ENCODE measurements around the gene TNKS2. TPM values are rescaled to one million over a fixed set of nuclear protein-coding genes. Genes with fewer than 3 reads are reported as not detected.

Gene TNKS2
- total RNA-seq, 2 donors from 2014 or later: 38.5 to 43.2 TPM

GRCh38 chr10:91778485-91778884 lies 19.7 kb upstream of the TNKS2 start:
- H3K9me3 ChIP-seq: no peaks in the 10 kb centered on the region
- TF ChIP-seq, protein P1, sequence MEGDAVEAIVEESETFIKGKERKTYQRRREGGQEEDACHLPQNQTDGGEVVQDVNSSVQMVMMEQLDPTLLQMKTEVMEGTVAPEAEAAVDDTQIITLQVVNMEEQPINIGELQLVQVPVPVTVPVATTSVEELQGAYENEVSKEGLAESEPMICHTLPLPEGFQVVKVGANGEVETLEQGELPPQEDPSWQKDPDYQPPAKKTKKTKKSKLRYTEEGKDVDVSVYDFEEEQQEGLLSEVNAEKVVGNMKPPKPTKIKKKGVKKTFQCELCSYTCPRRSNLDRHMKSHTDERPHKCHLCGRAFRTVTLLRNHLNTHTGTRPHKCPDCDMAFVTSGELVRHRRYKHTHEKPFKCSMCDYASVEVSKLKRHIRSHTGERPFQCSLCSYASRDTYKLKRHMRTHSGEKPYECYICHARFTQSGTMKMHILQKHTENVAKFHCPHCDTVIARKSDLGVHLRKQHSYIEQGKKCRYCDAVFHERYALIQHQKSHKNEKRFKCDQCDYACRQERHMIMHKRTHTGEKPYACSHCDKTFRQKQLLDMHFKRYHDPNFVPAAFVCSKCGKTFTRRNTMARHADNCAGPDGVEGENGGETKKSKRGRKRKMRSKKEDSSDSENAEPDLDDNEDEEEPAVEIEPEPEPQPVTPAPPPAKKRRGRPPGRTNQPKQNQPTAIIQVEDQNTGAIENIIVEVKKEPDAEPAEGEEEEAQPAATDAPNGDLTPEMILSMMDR (IDR thresholded peaks at IDR 0.05): no peak
- TF ChIP-seq POLR2AphosphoS5 (IDR thresholded peaks at IDR 0.05) (no peak), POLR2A (IDR thresholded peaks at IDR 0.05) (no peak)
- H3K27ac ChIP-seq: no peak overlapping the region
- 97% methylated on average over 1 of the region's 1 CpG for WGBS
- intact Hi-C loops (cut with DNase I): no loop called here
- no peak for DNase-seq (ENCODE audit: low spot score)
- no peaks in the 10 kb centered on the region for H3K36me3 ChIP-seq
- no peaks in the 10 kb centered on the region for H3K4me1 ChIP-seq (replicated peaks)
- no peak overlapping the region for H3K4me3 ChIP-seq
- no peaks in the 10 kb centered on the region for H3K27me3 ChIP-seq (replicated peaks; ENCODE audit: insufficient read depth)

DNA sequence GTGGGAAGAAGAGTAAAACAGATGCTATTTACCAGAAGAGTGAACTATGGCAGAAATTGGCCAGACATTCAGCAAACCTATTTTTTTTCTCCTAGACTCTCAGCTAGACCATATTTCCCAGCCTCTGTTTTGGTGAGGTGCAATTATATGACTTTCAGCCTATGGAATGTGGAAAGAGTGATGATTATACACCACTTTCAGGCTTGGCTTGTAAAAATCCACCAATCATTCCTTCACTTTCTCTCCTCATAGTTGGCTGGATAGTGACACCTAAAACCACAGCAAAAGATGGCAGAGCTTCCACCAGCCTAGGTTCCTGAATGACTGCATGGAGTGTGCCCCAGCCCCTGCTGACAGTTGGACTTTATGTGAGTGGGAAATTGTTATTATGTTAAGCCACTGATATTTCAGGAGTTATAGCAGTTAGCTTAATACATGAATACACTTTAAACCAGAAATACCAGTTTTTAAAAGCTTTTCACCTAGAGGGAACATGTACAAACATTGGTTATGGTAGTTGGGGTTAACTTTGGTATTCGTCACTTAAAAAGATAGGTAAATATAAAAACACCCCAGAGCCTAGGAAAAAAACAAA lies 19.1 kb upstream of the TNKS2 start:
- Histone ChIP-seq H3K27ac (no peak overlapping the region), H3K27me3 (replicated peaks; ENCODE audit: insufficient read depth) (no peaks in the 10 kb centered on the region), H3K4me3 (no peak overlapping the region), H3K36me3 (no peaks in the 10 kb centered on the region), H3K4me1 (replicated peaks) (no peaks in the 10 kb centered on the region), H3K9me3 (no peaks in the 10 kb centered on the region)
- TF ChIP-seq, protein P1 (IDR thresholded peaks at IDR 0.05): no peak
- TF ChIP-seq POLR2A (IDR thresholded peaks at IDR 0.05) (no peak), POLR2AphosphoS5 (IDR thresholded peaks at IDR 0.05) (no peak)
- WGBS: 45% methylated on average over 1 of the region's 1 CpG
- intact Hi-C loops (cut with DNase I): no loop called here
- DNase-seq (ENCODE audit: low spot score): no peak

GRCh38 chr10:91782539-91782938 lies 15.7 kb upstream of the TNKS2 start:
- H3K27me3 ChIP-seq (replicated peaks; ENCODE audit: insufficient read depth): no peaks in the 10 kb centered on the region
- H3K36me3 ChIP-seq: no peaks in the 10 kb centered on the region
- no peak overlapping the region for H3K27ac ChIP-seq
- H3K4me3 ChIP-seq: no peak overlapping the region
- H3K9me3 ChIP-seq: no peaks in the 10 kb centered on the region
- intact Hi-C loops (cut with DNase I): no loop called here
- TF ChIP-seq, protein P1 (IDR thresholded peaks at IDR 0.05): no peak
- no peak for TF ChIP-seq POLR2AphosphoS5 (IDR thresholded peaks at IDR 0.05)
- TF ChIP-seq POLR2A (IDR thresholded peaks at IDR 0.05): no peak
- H3K4me1 ChIP-seq (replicated peaks): no peaks in the 10 kb centered on the region
- 100% methylated on average over 1 of the region's 1 CpG for WGBS
- no peak for DNase-seq (ENCODE audit: low spot score)

- intact Hi-C loops (cut with DNase I): no loop called here
- DNase-seq (ENCODE audit: low spot score): no peak
These were observed 12.4 kb upstream of the TNKS2 start for GRCh38 chr10:91785830-91786229.

GRCh38 chr10:91787258-91787657 lies 11.0 kb upstream of the TNKS2 start:
- H3K9me3 ChIP-seq: no peaks in the 10 kb centered on the region
- WGBS: 71% methylated on average over 2 of the region's 2 CpGs
- intact Hi-C loops (cut with DNase I): no loop called here
- no peaks in the 10 kb centered on the region for H3K4me1 ChIP-seq (replicated peaks)
- no peaks in the 10 kb centered on the region for H3K36me3 ChIP-seq
- no peak for DNase-seq (ENCODE audit: low spot score)
- no peaks in the 10 kb centered on the region for H3K27me3 ChIP-seq (replicated peaks; ENCODE audit: insufficient read depth)
- H3K27ac ChIP-seq: no peak overlapping the region
- TF ChIP-seq POLR2AphosphoS5 (IDR thresholded peaks at IDR 0.05): no peak
- no peak overlapping the region for H3K4me3 ChIP-seq

More at GRCh38 chr10:91785830-91786229, 12.4 kb upstream of the TNKS2 start:
- no peak for TF ChIP-seq POLR2A (IDR thresholded peaks at IDR 0.05)
- TF ChIP-seq POLR2AphosphoS5 (IDR thresholded peaks at IDR 0.05): no peak
- TF ChIP-seq, protein P1 (IDR thresholded peaks at IDR 0.05): no peak
- Histone ChIP-seq H3K9me3 (no peaks in the 10 kb centered on the region), H3K36me3 (no peaks in the 10 kb centered on the region), H3K27me3 (replicated peaks; ENCODE audit: insufficient read depth) (no peaks in the 10 kb centered on the region), H3K4me3 (no peak overlapping the region), H3K27ac (no peak overlapping the region), H3K4me1 (replicated peaks) (no peaks in the 10 kb centered on the region)
- 29% methylated on average over 1 of the region's 1 CpG for WGBS

Data from prostate gland (tissue), 2 donors.